GM18508 (cell line): Measurements from ENCODE around the gene RUNX2.
"Not testable (repeated sequence)": the region's sequence is repeated elsewhere in the genome, so short reads cannot be mapped to it uniquely, and the experiment has no call there.

Experiments
- ATAC-seq: cut with Tn5 transposase; IDR thresholded peaks from one replicate; pipeline ENCODE4 v1.9.1; 2021; ENCODE audit warnings: moderate number of reproducible peaks; ENCODE audit not compliant: insufficient read depth, unreplicated experiment

RUNX2 gene

DNA sequence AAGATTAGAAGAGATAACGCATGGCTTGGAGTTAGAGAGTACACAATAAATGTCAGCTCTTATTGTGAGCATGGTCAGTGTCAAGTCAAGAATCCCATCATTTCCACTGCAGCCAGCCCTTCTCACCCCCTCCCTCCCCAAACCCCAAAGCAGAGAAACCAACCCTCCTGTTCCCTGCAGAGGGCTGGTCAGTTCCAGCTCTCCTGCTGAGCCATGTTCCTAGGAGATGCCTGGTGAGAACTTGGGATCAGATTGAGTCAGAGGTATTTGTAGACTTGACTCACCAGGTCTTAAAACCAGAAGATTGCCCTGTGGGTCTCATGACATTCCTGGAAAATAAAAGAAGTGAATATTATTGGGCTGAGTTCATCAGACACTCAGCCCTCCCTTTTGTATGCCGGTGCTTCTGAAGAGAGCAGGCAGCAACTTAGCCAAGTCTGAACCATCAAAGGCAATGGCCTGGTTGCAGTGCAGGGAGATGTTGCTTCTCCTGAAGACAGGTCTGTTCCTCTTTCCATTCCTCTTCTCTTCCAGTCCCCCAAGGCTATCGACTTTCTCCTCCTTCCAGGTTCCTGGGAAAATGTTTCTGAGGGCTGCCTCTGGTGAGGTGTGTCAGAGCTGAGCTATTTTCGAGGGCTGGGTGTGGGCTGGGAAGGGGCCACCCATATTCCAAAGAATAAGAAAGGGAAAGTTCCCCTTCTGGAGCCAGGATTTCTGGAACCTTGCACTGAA lies 327.8 kb downstream of the RUNX2 start:
- no peak for ATAC-seq

DNA sequence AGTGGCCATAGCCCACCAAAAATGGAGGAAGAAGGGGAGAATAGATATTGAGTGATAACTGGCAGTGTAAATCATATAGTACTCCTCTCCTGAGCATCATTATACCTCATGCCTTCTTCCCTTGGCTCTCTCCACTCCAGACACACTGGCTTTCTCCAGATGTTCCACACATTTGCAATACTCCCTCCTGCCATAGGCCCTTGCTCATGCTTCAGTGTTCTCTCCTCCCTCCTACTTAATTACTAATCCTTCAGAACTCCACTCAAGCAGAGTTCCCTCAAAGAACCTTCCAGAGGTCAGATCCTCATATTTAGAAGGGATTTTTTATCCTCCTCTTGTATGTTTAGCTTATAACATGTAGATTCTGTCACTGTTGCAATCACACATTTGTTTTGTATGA lies 329.1 kb downstream of the RUNX2 start:
- ATAC-seq, result no peak

GRCh38 chr6:45658400-45658799 lies 330.3 kb downstream of the RUNX2 start:
- ATAC-seq, result no peak

GRCh38 chr6:45658958-45659357 lies 330.8 kb downstream of the RUNX2 start:
- ATAC-seq, result no peak

GRCh38 chr6:45661661-45662060 lies 333.5 kb downstream of the RUNX2 start:
- ATAC-seq, result no peak

DNA sequence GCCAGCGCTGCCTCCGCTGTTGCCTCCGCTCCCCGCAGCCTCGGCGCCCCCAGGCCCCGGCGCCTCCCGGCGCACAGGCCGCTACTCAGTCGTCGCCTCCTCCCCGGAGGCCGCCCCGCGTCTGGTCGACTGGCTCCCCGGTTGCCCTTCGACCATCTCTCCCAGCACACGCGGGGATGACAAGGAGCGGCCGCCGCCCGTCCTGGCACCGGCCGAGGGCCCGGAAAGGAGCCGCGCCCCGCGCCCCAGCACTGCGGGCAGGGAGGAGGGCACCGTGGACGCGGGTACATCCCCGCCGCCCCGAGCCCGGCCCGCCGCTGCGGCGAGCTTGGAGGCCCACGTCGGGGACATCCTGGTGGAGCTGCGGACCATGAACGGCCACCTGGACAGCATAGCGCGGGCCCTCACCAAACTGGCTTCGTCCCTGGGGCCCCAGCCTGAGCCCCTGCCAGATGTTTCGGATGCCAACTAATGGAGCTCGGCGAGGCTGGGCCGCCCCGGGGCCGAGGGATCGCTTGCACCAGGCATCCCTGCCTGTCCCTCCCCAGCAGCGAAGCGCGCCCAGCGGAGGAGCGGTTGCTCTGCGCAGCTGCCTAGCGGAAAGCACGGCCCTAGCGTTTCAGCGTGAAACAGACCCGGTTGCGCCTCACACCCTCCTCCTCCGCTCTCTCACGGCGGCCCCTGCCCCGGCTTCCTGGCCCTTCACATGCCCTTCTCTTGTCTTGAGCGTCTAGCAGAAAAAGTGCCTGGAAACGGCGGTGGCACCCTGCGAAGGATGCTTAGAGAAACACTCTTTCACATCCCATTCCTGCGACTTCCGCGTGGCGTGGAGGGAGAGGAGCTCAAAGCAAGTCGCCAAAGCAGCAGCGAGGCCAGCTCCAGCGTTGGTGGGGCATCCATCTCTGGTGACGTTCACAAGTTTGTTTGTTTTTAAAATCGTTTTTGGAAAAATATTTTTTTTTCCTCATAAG lies 335.4 kb downstream of the RUNX2 start:
- ATAC-seq, result no peak

GRCh38 chr6:45664707-45665106 lies 336.6 kb downstream of the RUNX2 start:
- no peak for ATAC-seq

GRCh38 chr6:45665859-45666258 lies 337.7 kb downstream of the RUNX2 start:
- ATAC-seq, result no peak

- no peak for ATAC-seq
Measured at GRCh38 chr6:45666846-45667245, 338.7 kb downstream of the RUNX2 start.

- no peak for ATAC-seq
Measured at GRCh38 chr6:45667300-45667699, 339.2 kb downstream of the RUNX2 start.

- ATAC-seq, result no peak
Measured at GRCh38 chr6:45667766-45668165, 339.6 kb downstream of the RUNX2 start.

DNA sequence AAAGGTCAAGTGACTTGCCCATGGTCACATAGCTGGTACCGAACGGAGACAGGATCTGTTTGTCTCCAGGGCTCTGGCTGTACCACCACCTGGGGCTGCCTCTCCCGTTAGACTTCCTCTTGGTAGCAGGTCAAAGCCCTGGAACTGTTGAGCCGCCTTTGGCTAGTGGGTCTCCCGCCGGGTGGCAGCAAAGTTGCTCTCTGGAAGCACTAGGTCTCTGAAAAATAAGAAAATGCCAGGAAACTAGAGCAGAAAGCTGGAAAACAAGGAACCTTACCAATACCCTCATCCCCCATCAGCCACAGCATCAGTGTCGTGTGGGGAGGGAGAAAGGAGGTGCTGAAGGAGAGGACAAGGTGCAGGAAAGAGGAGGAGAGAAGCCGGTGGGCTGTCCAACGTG lies 340.6 kb downstream of the RUNX2 start:
- ATAC-seq, result no peak

- not testable (repeated sequence) for ATAC-seq
Measured at GRCh38 chr6:45673167-45673566, 345.0 kb downstream of the RUNX2 start.

- ATAC-seq, result not testable (repeated sequence)
Measured at GRCh38 chr6:45675166-45675565, 347.0 kb downstream of the RUNX2 start.

- ATAC-seq, result no peak
Measured at GRCh38 chr6:45675634-45676033, 347.5 kb downstream of the RUNX2 start.

DNA sequence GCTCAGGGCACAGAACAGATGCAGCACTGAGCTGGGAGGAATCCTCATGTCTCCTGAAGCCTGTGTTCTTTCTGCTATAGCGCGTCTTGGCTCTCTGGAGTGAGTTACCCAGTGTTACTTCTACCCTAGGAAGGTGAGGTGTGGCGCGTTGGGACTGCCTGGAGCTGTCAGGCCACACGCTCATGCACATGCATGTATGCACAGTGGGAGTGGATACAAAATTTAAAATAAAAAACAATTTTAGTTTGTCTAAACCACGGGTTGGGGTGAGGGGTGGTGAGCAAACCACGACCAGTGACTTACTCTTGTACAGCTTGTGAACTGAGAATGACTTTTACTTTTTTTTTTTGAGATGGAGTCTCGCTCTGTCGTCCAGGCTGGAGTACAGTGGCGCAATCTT lies 348.2 kb downstream of the RUNX2 start:
- no peak for ATAC-seq

DNA sequence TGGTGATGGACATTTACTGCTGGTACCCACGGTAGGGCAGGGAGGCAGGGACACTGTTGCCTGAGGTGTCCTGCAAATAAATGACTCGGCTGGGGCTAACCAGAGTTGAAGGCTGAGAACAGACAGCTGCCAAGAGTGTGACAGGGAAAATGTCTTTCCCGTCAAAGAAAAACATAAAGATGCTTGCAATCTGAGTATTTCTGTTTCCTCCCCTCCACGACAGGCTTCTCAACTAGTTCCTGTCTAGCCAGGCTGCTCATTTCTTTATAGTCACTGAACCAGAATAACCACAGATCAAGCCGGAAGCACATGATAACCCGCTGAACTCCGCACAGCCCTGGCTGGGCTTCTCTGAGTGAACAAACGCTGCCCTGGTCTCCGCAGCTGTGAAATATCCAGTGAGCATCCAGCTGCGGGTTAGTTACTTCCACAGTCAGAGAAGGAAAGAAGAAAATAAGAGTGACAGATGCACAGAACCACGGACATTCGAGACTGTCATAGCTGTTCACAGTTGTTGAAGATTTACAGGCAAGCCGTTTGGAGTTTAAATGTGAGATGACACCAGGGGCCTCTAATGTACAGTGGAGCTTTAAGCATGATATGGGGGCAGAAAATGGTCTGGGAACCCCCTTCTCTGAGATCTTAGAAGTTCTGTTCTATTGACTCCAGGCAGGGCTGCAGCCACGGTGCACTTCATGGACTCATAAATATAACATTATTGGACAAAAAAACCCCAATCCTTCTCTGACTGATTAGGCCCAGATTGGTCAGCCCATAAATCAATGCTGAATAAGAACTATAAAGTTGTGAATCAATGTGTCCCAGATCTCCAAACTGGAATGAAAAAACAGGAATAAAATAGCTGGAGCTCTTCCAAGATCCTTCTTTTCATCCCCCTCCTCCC lies 349.5 kb downstream of the RUNX2 start:
- peak; percentile 42 for ATAC-seq

- no peak for ATAC-seq
Measured at GRCh38 chr6:45678285-45678607, 350.1 kb downstream of the RUNX2 start.

- ATAC-seq, result no peak
Measured at GRCh38 chr6:45679163-45679562, 351.0 kb downstream of the RUNX2 start.

GRCh38 chr6:45679631-45680030 lies 351.5 kb downstream of the RUNX2 start:
- no peak for ATAC-seq
